DND-41 (cell line): Measurements from ENCODE around the gene ERC2.

Experiments used
- ATAC-seq: fragments of 200-7000 bp; cut with Tn5 transposase; 3 replicates; pipeline ENCODE4 v1.9.1; 2021; ENCODE audit warnings: low read depth; ENCODE audit not compliant: insufficient read depth
- DNase-seq: peaks from one replicate; pipeline ENCODE4 v3.0.0-alpha.2; 2020
- H2AFZ ChIP-seq: 2 replicates; pipeline ENCODE4 v1.6.0; 2012; ENCODE audit warnings: low read depth, low read length
- H3K27ac ChIP-seq: 2 replicates; pipeline ENCODE4 v1.5.1; 2012; ENCODE audit warnings: low read length, inconsistent platforms
- H3K27me3 ChIP-seq: fragments of 200-600 bp; sonication (generic); 2 replicates; pipeline ENCODE4 v1.6.0; 2012; ENCODE audit warnings: low read length, mild to moderate bottlenecking, inconsistent platforms; ENCODE audit not compliant: insufficient read depth, poor library complexity
- H3K36me3 ChIP-seq: 2 replicates; pipeline ENCODE4 v1.5.1; 2012; ENCODE audit warnings: low read length, inconsistent platforms; ENCODE audit not compliant: insufficient read depth
- H3K4me1 ChIP-seq: 2 replicates; pipeline ENCODE4 v1.5.1; 2012; ENCODE audit warnings: mild to moderate bottlenecking, low read length; ENCODE audit not compliant: insufficient read depth
- H3K4me2 ChIP-seq: 2 replicates; pipeline ENCODE4 v1.6.0; 2012; ENCODE audit warnings: mild to moderate bottlenecking, moderate library complexity, low read length, inconsistent platforms; ENCODE audit not compliant: insufficient read depth
- H3K4me3 ChIP-seq, 2 experiments: fragments of 200-600 bp in 1 of 2; shearing (Covaris generic) in 1 of 2; 2 replicates each; pipeline ENCODE4 v1.5.1; 2012 to 2016; ENCODE audit warnings: inconsistent platforms in 2 of 2, low read length in 2 of 2, mild to moderate bottlenecking in 2 of 2, low read depth in 1 of 2, moderate library complexity in 1 of 2
- H3K79me2 ChIP-seq: 2 replicates; pipeline ENCODE4 v1.6.0; 2012; ENCODE audit warnings: low read length, inconsistent platforms; ENCODE audit not compliant: insufficient read depth
- H3K9ac ChIP-seq: 2 replicates; pipeline ENCODE4 v1.6.0; 2012; ENCODE audit warnings: low read depth, mild to moderate bottlenecking, inconsistent platforms, low read length, moderate library complexity
- H3K9me3 ChIP-seq: 2 replicates; pipeline ENCODE4 v1.5.1; 2012; ENCODE audit warnings: low read length, moderate library complexity, mild to moderate bottlenecking, inconsistent platforms; ENCODE audit not compliant: insufficient read depth, severe bottlenecking
- H4K20me1 ChIP-seq: 2 replicates; pipeline ENCODE4 v1.6.0; 2012; ENCODE audit warnings: low read length; ENCODE audit not compliant: insufficient read depth
- CTCF ChIP-seq: IDR thresholded peaks from 2 replicates; pipeline ENCODE4 v1.5.1; 2012; ENCODE audit warnings: borderline replicate concordance, low read length, moderate library complexity, mild to moderate bottlenecking; ENCODE audit not compliant: poor library complexity, severe bottlenecking; ENCODE audit errors: extremely low read depth
- EZH2 ChIP-seq: IDR thresholded peaks from 3 replicates; pipeline ENCODE4 v1.6.1; 2012; ENCODE audit warnings: borderline replicate concordance, low read depth, mild to moderate bottlenecking, moderate library complexity, low read length, inconsistent platforms; ENCODE audit not compliant: severe bottlenecking

Gene ERC2

GRCh38 chr3:55858727-55859126 is 609.5 kb downstream of the ERC2 start:
- ATAC-seq (no peak), DNase-seq (no peak)
- TF ChIP-seq EZH2 (no peak), CTCF (no peak)
- Histone ChIP-seq H3K4me1 (no peaks in the 10 kb centered on the region), H3K4me2 (no peak overlapping the region), H3K9me3 (no peaks in the 10 kb centered on the region), H4K20me1 (no peaks in the 10 kb centered on the region), H3K36me3 (no peaks in the 10 kb centered on the region), H3K9ac (no peak overlapping the region), H3K79me2 (no peaks in the 10 kb centered on the region), H3K4me3 (no peak overlapping the region), H2AFZ (no peak overlapping the region), H3K27me3 (peaks cover 9% of the 10 kb centered on the region), H3K27ac (no peak overlapping the region)

GRCh38 chr3:55858302-55858701 is 610.0 kb downstream of the ERC2 start:
- Histone ChIP-seq H2AFZ (no peak overlapping the region), H3K4me3 (no peak overlapping the region), H3K79me2 (no peaks in the 10 kb centered on the region), H3K9me3 (no peaks in the 10 kb centered on the region), H3K27ac (no peak overlapping the region), H3K4me2 (no peak overlapping the region), H4K20me1 (no peaks in the 10 kb centered on the region), H3K4me1 (no peaks in the 10 kb centered on the region), H3K9ac (no peak overlapping the region), H3K27me3 (peaks cover 9% of the 10 kb centered on the region), H3K36me3 (no peaks in the 10 kb centered on the region)
- DNase-seq (no peak), ATAC-seq (no peak)
- TF ChIP-seq CTCF (no peak), EZH2 (no peak)

- Histone ChIP-seq H3K27me3 (peaks cover 9% of the 10 kb centered on the region), H3K79me2 (no peaks in the 10 kb centered on the region), H3K27ac (no peak overlapping the region), H3K9me3 (no peaks in the 10 kb centered on the region), H2AFZ (no peak overlapping the region), H3K9ac (no peak overlapping the region), H3K36me3 (no peaks in the 10 kb centered on the region), H4K20me1 (no peaks in the 10 kb centered on the region), H3K4me3 (no peak overlapping the region), H3K4me2 (no peak overlapping the region), H3K4me1 (no peaks in the 10 kb centered on the region)
- TF ChIP-seq EZH2 (no peak), CTCF (no peak)
- DNase-seq (no peak), ATAC-seq (no peak)
Measured at GRCh38 chr3:55857633-55858032, 610.6 kb downstream of the ERC2 start.

- no peak overlapping the region for H3K4me2 ChIP-seq
- H3K4me3 ChIP-seq = no peak overlapping the region
- H3K9me3 ChIP-seq = no peaks in the 10 kb centered on the region
- no peaks in the 10 kb centered on the region for H4K20me1 ChIP-seq
- ATAC-seq (no peak), DNase-seq (no peak)
- H3K79me2 ChIP-seq = no peaks in the 10 kb centered on the region
- H2AFZ ChIP-seq = no peak overlapping the region
- H3K27me3 ChIP-seq = peaks cover 7% of the 10 kb centered on the region
- H3K27ac ChIP-seq = no peak overlapping the region
- no peak overlapping the region for H3K9ac ChIP-seq
- no peaks in the 10 kb centered on the region for H3K4me1 ChIP-seq
- no peaks in the 10 kb centered on the region for H3K36me3 ChIP-seq
- TF ChIP-seq EZH2 (no peak), CTCF (no peak)
Measured at GRCh38 chr3:55855311-55855710, 613.0 kb downstream of the ERC2 start.
